ENCODE results near the gene SYDE2.

Gene SYDE2

GRCh38 chr1:85228972-85229371 lies 28.2 kb upstream of the SYDE2 start:
- TF ChIP-seq, protein P1, sequence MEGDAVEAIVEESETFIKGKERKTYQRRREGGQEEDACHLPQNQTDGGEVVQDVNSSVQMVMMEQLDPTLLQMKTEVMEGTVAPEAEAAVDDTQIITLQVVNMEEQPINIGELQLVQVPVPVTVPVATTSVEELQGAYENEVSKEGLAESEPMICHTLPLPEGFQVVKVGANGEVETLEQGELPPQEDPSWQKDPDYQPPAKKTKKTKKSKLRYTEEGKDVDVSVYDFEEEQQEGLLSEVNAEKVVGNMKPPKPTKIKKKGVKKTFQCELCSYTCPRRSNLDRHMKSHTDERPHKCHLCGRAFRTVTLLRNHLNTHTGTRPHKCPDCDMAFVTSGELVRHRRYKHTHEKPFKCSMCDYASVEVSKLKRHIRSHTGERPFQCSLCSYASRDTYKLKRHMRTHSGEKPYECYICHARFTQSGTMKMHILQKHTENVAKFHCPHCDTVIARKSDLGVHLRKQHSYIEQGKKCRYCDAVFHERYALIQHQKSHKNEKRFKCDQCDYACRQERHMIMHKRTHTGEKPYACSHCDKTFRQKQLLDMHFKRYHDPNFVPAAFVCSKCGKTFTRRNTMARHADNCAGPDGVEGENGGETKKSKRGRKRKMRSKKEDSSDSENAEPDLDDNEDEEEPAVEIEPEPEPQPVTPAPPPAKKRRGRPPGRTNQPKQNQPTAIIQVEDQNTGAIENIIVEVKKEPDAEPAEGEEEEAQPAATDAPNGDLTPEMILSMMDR (IDR thresholded peaks at IDR 0.05; ENCODE audit: low read depth, low read length, missing control alignments): no peak
- Histone ChIP-seq H3K4me3 (ENCODE audit: low read depth, low read length) (no peak overlapping the region), H3K27ac (no peak overlapping the region), H3K27me3 (replicated peaks) (no peaks in the 10 kb centered on the region), H3K36me3 (replicated peaks) (no peaks in the 10 kb centered on the region)
- in situ Hi-C loops (cut with HindIII; ENCODE audit: low pct_ligation_motif_present, low sequenced_read_pairs): no loop called here
- DNase-seq: no peak

GRCh38 chr1:85225624-85226380 lies 25.0 kb upstream of the SYDE2 start:
- Histone ChIP-seq H3K27me3 (replicated peaks) (no peaks in the 10 kb centered on the region), H3K4me3 (ENCODE audit: low read depth, low read length) (no peak overlapping the region), H3K27ac (no peak overlapping the region), H3K36me3 (replicated peaks) (no peaks in the 10 kb centered on the region)
- in situ Hi-C loops (cut with HindIII; ENCODE audit: low pct_ligation_motif_present, low sequenced_read_pairs): no loop called here
- TF ChIP-seq, protein P1 (IDR thresholded peaks at IDR 0.05; ENCODE audit: low read depth, low read length, missing control alignments): no peak
- DNase-seq: peak; percentile 12

DNA sequence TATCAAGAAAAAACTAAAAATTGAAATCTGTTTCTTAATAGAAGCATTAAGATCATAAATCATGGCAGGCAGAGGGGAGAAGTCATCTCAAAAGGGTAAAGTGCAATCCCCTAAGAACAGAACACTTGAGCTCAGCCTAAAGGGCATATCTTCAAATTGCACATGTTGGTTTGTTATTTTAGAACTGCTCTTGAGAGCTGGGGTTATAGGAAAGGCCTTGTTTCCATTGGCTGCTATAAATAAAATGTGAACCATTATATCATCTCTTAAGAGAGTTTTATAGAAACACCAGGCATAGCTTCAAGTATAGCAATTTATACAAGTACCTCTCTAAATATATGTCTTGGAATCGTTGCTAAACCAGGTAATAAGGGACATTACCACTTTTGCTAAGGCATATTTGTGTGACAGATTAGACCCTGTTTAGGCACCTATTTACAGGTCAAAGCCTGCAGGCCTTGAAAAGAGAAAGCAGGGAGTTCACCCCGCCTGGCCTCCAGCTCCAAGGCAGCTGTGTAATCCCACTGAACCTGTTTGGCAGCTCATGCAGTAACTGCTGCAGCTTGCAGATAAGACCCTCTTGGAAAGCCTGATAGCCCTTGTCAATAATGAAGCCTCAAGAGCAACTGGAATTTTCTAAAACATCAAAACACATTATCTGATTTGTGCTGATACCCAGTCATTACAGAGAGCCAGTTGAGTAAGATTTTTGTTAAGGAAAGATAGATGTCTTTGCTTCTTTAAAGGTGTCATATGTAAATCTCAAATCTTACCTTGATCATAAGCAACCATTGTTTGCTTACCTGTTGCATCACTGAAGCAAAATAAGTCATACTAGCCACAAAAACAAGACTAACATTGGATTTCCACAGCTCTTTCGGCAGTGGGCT lies 24.2 kb upstream of the SYDE2 start:
- DNase-seq: no peak
- Histone ChIP-seq H3K27me3 (replicated peaks) (peaks cover under 1% of the 10 kb centered on the region), H3K27ac (no peak overlapping the region), H3K36me3 (replicated peaks) (no peaks in the 10 kb centered on the region), H3K4me3 (ENCODE audit: low read depth, low read length) (no peak overlapping the region)
- TF ChIP-seq, protein P1 (IDR thresholded peaks at IDR 0.05; ENCODE audit: low read depth, low read length, missing control alignments): no peak
- in situ Hi-C loops (cut with HindIII; ENCODE audit: low pct_ligation_motif_present, low sequenced_read_pairs): no loop called here

- in situ Hi-C loops (cut with HindIII; ENCODE audit: low pct_ligation_motif_present, low sequenced_read_pairs): no loop called here
- no peaks in the 10 kb centered on the region for H3K36me3 ChIP-seq (replicated peaks)
- no peak overlapping the region for H3K4me3 ChIP-seq (ENCODE audit: low read depth, low read length)
- peaks cover 3% of the 10 kb centered on the region for H3K27me3 ChIP-seq (replicated peaks)
- TF ChIP-seq, protein P1 (IDR thresholded peaks at IDR 0.05; ENCODE audit: low read depth, low read length, missing control alignments): no peak
- DNase-seq: no peak
- no peak overlapping the region for H3K27ac ChIP-seq
Measured at GRCh38 chr1:85224295-85224694, 23.5 kb upstream of the SYDE2 start.

GRCh38 chr1:85223334-85223733 lies 22.5 kb upstream of the SYDE2 start:
- in situ Hi-C loops (cut with HindIII; ENCODE audit: low pct_ligation_motif_present, low sequenced_read_pairs): no loop called here
- no peaks in the 10 kb centered on the region for H3K36me3 ChIP-seq (replicated peaks)
- H3K4me3 ChIP-seq (ENCODE audit: low read depth, low read length): no peak overlapping the region
- DNase-seq: no peak
- TF ChIP-seq, protein P1 (IDR thresholded peaks at IDR 0.05; ENCODE audit: low read depth, low read length, missing control alignments): no peak
- H3K27me3 ChIP-seq (replicated peaks): peaks cover 3% of the 10 kb centered on the region
- H3K27ac ChIP-seq: no peak overlapping the region
